Measurements from ENCODE around the gene CRAMP1. TPM values are rescaled to one million over a fixed set of nuclear protein-coding genes. Genes with fewer than 3 reads are reported as not detected.

Gene CRAMP1
- polyA plus RNA-seq, 1 of the 3 experiments (the other 2 are of a cell fraction): 9.5 TPM

DNA sequence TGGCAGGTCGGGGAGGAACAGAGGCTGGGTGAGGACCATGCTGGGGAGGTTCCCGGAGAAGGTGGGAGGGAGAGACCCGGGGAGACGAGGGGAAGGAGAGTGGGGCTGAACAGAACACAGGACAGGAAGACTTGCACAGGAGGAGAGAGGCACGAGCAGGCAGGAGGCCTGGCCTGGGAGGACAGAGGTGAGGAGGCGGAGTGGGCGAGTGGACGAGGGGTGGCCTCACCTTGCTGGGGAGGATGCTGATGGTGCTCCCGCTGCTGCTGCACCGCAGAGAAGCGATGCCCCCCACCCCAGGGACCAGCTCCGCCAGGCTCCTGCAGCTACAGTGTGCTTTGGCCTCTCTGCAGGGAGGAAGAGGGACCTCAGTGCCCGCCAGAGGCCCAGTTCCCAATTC, 44.2 kb upstream of the CRAMP1 start:
- DNase-seq: no peak
- no peak overlapping the region for H3K9ac ChIP-seq
- H3K4me3 ChIP-seq (ENCODE audit: low read depth in 2 of 2, low read length in 1 of 2): no peak overlapping the region
- no peaks in the 10 kb centered on the region for H3K79me2 ChIP-seq (ENCODE audit: insufficient read depth)
- no peaks in the 10 kb centered on the region for H3K9me3 ChIP-seq
- 88% methylated on average over 8 of the region's 13 CpGs for WGBS (ENCODE audit: low lambda C conversion rate)
- peaks cover 0 to 10% of the 10 kb centered on the region in 2 experiments for H3K36me3 ChIP-seq (replicated peaks in 1 of 2; ENCODE audit: control insufficient read depth in 1 of 2, insufficient read depth in 2 of 2, low read length in 1 of 2)
- H4K20me1 ChIP-seq (ENCODE audit: insufficient read depth): no peaks in the 10 kb centered on the region
- no peaks in the 10 kb centered on the region for H3K27me3 ChIP-seq (ENCODE audit: insufficient read depth)
- no peaks in the 10 kb centered on the region for H3K4me1 ChIP-seq (ENCODE audit: control insufficient read depth in 1 of 2, insufficient read depth in 2 of 2, low read depth in 1 of 2, low read length in 1 of 2)
- H3K27ac ChIP-seq (ENCODE audit: low read depth in 2 of 2, low read length in 1 of 2): no peak overlapping the region
- H2AFZ ChIP-seq (ENCODE audit: low read depth): no peak overlapping the region
- H3K9me2 ChIP-seq: no peaks in the 10 kb centered on the region
- ChIA-PET CTCF (no interaction called here), POLR2A (no interaction called here)
- no peaks in the 10 kb centered on the region for H3F3A ChIP-seq (replicated peaks; ENCODE audit: insufficient read depth)
- no peak overlapping the region for H3K4me2 ChIP-seq
- no peak for TF ChIP-seq EP300 (IDR thresholded peaks at IDR 0.05; ENCODE audit: borderline replicate concordance in 1 of 2, low read depth in 1 of 2, low read length in 1 of 2)
- TF ChIP-seq, protein P1, sequence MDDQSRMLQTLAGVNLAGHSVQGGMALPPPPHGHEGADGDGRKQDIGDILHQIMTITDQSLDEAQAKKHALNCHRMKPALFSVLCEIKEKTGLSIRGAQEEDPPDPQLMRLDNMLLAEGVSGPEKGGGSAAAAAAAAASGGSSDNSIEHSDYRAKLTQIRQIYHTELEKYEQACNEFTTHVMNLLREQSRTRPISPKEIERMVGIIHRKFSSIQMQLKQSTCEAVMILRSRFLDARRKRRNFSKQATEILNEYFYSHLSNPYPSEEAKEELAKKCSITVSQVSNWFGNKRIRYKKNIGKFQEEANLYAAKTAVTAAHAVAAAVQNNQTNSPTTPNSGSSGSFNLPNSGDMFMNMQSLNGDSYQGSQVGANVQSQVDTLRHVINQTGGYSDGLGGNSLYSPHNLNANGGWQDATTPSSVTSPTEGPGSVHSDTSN (IDR thresholded peaks at IDR 0.05): no peak
- TF ChIP-seq ELF1 (IDR thresholded peaks at IDR 0.05): no peak
- no peak for TF ChIP-seq SIN3A (IDR thresholded peaks at IDR 0.05; ENCODE audit: borderline replicate concordance, low read depth, low read length)
- no peak for TF ChIP-seq NFIC (IDR thresholded peaks at IDR 0.05; ENCODE audit: borderline replicate concordance)
- no peak for TF ChIP-seq CHD2 (IDR thresholded peaks at IDR 0.05; ENCODE audit: low read length, partially characterized antibody)
- no peak for TF ChIP-seq GABPA (IDR thresholded peaks at IDR 0.05; ENCODE audit: low read depth)

- H3K9me2 ChIP-seq: no peaks in the 10 kb centered on the region
- H2AFZ ChIP-seq (ENCODE audit: low read depth): no peak overlapping the region
- no peak overlapping the region for H3K9ac ChIP-seq
- TF ChIP-seq SMC3 (IDR thresholded peaks at IDR 0.05; ENCODE audit: low read depth, low read length): no peak
- TF ChIP-seq SIN3A (IDR thresholded peaks at IDR 0.05; ENCODE audit: borderline replicate concordance, low read depth, low read length): no peak
- TF ChIP-seq RCOR1 (IDR thresholded peaks at IDR 0.05; ENCODE audit: low read length): no peak
- no peak for TF ChIP-seq MAX (IDR thresholded peaks at IDR 0.05; ENCODE audit: low read depth)
- TF ChIP-seq POLR2AphosphoS5 (IDR thresholded peaks at IDR 0.05; ENCODE audit: low read depth, low read length): no peak
- TF ChIP-seq, protein P2, sequence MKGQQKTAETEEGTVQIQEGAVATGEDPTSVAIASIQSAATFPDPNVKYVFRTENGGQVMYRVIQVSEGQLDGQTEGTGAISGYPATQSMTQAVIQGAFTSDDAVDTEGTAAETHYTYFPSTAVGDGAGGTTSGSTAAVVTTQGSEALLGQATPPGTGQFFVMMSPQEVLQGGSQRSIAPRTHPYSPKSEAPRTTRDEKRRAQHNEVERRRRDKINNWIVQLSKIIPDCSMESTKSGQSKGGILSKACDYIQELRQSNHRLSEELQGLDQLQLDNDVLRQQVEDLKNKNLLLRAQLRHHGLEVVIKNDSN (IDR thresholded peaks at IDR 0.05; ENCODE audit: borderline replicate concordance, low read depth): no peak
- no peaks in the 10 kb centered on the region for H3K27me3 ChIP-seq (ENCODE audit: insufficient read depth)
- no peak for DNase-seq
- H3K79me2 ChIP-seq (ENCODE audit: insufficient read depth): no peaks in the 10 kb centered on the region
- no peaks in the 10 kb centered on the region for H3K4me1 ChIP-seq (ENCODE audit: control insufficient read depth in 1 of 2, insufficient read depth in 2 of 2, low read depth in 1 of 2, low read length in 1 of 2)
- WGBS (ENCODE audit: low lambda C conversion rate): 89% methylated on average over 7 of the region's 7 CpGs
- peaks cover 0 to 7% of the 10 kb centered on the region in 2 experiments for H3K36me3 ChIP-seq (replicated peaks in 1 of 2; ENCODE audit: control insufficient read depth in 1 of 2, insufficient read depth in 2 of 2, low read length in 1 of 2)
- no peak overlapping the region for H3K4me2 ChIP-seq
- H3F3A ChIP-seq (replicated peaks; ENCODE audit: insufficient read depth): no peaks in the 10 kb centered on the region
- no peaks in the 10 kb centered on the region for H4K20me1 ChIP-seq (ENCODE audit: insufficient read depth)
- H3K4me3 ChIP-seq (ENCODE audit: low read depth in 2 of 2, low read length in 1 of 2): no peak overlapping the region
- ChIA-PET POLR2A (no interaction called here), CTCF (no interaction called here)
- no peak overlapping the region for H3K27ac ChIP-seq (ENCODE audit: low read depth in 2 of 2, low read length in 1 of 2)
- H3K9me3 ChIP-seq: no peaks in the 10 kb centered on the region
Measured at GRCh38 chr16:1571012-1571671, 41.0 kb upstream of the CRAMP1 start.

All from SK-N-SH (cell line).